AG09319 (cell line): ENCODE measurements around the gene LRRC74B.
"Not testable (repeated sequence)": the region's sequence is repeated elsewhere in the genome, so short reads cannot be mapped to it uniquely, and the experiment has no call there.

Experiments used
- DNase-seq: peaks from one replicate; pipeline ENCODE4 v3.0.0-alpha.2; 2010; ENCODE audit warnings: low read depth; ENCODE audit errors: extremely low read depth
- TF ChIP-seq, protein P1 (sequence below): IDR thresholded peaks from 2 replicates; pipeline ENCODE4 v1.5.1; 2011; ENCODE audit warnings: low read depth, mild to moderate bottlenecking, inconsistent platforms, low read length, moderate library complexity

Gene LRRC74B

DNA sequence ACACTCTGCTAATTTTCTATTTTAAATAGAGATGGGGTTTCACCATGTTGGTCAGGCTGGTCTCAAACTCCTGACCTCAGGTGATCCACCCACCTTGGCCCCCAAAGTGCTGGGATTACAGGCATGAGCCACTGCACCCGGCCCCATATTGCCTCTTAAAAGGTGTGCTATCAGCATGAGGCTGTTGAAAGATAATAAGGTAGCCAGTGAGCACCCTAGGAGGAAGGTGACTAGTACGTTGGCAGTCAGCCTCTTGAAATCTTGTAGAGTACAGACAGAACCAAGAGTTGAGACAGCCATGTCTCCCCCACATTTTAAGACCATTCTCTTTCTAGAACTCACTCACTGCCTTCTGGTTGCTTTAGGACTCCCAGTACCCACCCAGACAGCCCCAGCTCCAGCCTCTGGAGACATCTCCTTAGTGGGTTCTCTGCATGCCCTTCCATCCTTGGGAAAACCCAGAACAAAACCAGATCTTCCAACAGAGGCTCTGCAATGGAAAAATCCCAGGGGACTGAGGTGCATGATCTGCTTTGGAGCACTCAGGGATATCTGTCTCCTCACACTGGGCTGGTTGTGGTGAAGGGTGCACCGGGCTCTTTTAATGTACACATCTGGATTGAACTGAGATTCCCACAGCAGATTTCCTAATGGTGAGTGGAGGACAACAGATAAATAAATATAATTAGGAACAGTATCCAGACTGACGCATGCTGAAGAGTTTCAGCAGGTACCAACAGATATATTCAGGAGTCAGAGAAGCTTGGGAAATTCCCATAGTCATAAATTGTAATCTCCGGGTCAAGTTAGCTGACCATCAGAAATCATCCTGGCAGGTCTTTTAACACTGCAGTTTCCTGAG is 49.4 kb downstream of the LRRC74B start:
- no peak for DNase-seq
- TF ChIP-seq, protein P1, sequence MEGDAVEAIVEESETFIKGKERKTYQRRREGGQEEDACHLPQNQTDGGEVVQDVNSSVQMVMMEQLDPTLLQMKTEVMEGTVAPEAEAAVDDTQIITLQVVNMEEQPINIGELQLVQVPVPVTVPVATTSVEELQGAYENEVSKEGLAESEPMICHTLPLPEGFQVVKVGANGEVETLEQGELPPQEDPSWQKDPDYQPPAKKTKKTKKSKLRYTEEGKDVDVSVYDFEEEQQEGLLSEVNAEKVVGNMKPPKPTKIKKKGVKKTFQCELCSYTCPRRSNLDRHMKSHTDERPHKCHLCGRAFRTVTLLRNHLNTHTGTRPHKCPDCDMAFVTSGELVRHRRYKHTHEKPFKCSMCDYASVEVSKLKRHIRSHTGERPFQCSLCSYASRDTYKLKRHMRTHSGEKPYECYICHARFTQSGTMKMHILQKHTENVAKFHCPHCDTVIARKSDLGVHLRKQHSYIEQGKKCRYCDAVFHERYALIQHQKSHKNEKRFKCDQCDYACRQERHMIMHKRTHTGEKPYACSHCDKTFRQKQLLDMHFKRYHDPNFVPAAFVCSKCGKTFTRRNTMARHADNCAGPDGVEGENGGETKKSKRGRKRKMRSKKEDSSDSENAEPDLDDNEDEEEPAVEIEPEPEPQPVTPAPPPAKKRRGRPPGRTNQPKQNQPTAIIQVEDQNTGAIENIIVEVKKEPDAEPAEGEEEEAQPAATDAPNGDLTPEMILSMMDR = no peak

DNA sequence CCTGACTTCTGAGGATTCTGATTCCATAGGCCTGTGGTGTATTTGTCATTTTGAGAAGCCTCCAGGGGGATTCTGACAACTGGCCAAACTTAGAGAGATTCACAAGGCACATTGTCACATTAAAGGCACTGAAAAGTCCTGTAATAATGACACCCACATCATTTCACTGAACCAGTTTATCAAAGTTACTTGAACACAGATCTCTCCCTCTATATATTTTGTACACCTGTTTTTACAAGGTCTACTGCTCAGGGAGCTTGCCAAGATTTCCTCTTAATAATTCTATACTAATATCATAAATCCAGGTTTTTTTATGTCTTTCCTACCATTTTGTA is 50.0 kb downstream of the LRRC74B start:
- TF ChIP-seq, protein P1 = no peak
- DNase-seq = no peak

DNA sequence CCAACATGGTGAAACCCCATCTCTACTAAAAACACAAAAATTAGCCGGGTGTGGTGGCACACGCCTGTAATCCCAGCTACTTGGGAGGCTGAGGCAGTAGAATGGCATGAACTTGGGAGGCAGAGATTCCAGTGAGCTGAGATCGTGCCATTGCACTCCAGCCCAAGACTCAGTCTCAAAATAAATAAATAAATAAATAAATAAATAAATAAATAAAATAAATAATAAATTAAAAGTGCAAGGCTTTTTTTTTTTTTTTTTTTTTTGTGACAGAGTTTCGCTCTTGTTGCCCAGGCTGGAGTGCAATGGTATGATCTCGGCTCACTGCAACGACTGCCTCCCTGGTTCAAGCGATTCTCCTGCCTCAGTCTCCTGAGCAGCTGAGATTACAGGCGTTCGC is 51.1 kb downstream of the LRRC74B start:
- DNase-seq = not testable (repeated sequence)

DNA sequence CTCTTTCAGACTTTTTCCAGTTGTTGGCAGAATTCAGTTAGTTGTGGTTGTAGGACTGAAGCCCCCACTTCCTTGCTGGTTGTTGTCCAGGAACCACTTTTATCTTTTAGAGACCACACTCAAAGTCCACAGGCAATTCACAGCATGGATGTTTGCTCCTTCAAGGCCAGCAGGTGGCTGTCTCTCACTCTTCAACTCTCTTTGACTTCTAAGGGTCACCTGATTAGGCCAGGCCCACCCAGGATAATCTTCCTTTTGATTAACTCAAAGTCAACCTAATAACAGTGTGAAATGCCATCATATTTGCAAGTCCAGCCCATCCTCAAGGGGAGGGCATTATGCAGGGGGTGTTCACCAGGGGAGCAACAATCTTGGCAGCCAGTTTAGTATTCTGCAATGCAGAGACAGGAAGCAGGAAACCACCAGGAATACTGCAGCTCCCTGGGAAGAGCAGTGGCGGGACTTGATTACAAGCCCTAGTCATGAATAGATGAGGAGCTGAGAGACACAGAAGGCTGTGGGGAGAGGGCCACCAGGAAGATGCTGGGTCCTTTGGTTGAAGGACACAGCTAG is 52.4 kb downstream of the LRRC74B start:
- TF ChIP-seq, protein P1 = no peak
- no peak for DNase-seq

DNA sequence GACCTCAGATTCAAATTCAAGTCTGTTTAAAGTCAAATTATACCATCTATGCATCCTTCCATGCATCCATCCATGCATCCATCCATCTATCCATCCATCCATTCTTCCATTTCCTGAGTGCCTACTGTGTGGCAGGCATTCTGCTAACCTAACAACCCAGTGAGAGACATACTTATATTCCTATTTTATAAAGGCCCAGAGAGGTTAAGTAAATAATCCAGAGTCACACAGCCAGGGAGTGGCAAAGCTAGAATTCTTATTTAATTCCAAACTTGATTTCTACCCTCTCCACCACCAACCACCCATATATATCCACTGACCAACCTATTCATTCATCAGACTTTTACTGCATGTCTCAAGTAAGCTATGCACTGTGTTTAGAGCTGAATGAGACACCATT is 53.8 kb downstream of the LRRC74B start:
- no peak for DNase-seq
- TF ChIP-seq, protein P1 = no peak

DNA sequence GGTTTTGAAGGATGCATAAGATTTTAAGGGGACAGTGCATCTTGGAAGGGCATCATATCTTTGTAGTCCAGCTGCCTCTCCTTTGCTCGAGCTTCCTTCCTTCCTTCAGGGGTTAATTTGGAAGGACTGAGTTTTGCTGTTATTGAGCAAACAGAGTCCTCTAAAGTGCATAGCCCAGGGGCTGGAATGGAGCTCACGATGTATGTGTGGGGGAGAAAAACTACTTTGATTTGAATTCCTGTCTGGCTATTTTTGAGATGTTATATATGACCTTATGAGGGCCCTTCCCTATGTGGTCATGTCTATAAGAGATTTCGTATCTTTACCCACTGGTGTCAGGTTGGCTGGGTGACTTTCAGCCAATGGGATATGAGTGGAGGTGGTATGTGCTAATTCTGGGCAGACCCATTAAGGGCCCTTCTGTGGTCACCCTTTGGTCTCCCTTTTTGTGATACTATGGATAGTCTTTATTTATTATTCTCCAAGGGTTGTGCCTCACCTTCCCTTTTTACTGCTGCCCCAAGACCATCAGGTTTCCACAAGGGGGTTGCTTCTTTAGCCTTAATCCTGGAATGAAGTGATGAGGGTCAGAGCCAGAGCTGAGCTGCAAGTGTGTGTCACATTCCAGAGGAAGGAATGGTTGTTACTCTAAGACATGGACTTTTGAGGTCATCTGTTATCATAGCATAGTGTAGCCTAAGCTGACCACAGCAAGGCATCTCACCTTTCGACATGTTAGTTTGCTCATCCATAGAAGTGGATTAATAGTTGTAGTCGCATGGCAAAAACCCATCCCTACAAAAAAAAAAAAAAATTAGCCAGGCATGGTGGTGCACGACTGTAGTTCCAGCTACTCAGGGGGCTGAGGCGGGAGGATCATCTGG is 54.6 kb downstream of the LRRC74B start:
- TF ChIP-seq, protein P1 = no peak
- DNase-seq = no peak

DNA sequence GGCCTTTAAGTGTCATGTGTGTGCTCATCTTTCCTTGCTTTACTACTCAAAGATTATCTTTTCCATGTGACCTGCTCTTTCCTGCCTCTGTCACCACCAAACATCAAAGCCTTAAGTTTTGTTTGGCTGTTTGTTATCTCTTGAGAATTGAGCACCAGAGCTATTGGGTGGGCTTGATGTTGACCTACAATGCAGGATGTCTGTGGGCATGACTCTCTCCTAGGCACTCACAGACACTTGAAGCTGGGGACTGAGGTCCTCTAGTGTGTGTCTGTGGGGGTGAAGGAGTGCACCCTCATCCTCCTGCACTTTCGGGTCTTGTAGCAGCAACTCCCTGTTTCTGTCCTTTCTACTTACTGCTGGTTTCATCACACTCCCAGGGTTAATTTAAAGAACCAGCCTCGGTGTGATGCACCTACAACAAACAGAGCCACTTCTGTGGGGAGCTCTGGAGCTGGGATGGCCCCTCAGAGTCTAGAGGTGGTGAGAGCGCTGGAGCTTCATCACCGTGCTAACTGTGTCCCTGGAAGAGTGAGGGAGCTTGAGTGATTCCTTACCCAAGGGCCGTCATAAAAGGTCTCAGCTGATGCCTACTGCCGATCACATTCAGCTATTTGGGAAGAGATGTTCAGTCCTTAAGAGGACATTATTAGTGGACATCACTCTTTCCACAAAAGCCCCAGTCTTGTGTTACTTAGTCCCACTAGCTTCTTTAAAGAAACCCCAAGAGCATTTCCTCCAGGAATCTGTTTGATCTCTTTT is 56.3 kb downstream of the LRRC74B start:
- no peak for DNase-seq
- TF ChIP-seq, protein P1 = no peak
